ENCODE data around the gene ENPEP. TPM values are rescaled to one million over a fixed set of nuclear protein-coding genes. Genes with fewer than 3 reads are reported as not detected.

Gene ENPEP
- total RNA-seq, 1 donor from 2014 or later: 1.7 TPM

DNA sequence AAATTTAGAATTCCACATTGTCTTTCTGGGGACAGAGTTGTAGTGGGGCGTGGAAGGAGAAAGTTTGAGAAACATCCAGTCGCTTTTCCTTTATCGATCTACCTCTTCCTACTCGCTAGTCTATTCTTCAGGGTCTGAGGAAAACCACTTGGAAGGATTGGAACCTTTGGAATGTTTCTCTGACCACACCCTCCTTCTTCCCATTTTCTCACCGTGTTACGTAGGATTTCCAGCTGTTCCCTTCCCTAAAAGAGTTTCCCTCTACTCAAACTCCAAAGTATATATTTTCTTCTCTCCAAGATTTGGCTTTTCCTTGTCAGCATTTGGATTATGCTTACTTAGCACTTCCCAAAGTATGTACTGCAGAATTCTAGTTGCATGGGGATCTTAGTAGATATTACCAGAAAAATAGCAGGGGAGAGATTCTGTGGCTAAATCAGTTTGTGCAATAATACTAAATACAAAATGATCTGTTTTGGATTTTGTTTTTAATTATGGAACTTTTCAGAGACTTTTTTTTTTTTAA lies 4.9 kb downstream of the ENPEP start:
- H3K27ac Mint-ChIP-seq: no peak overlapping the region
- peaks cover 48% of the 10 kb centered on the region for H3K27me3 Mint-ChIP-seq
- H3K9me3 Mint-ChIP-seq (ENCODE audit: low read depth): no peaks in the 10 kb centered on the region
- no peak overlapping the region for H3K4me3 Mint-ChIP-seq (ENCODE audit: low read depth)
- TF ChIP-seq, protein P1, sequence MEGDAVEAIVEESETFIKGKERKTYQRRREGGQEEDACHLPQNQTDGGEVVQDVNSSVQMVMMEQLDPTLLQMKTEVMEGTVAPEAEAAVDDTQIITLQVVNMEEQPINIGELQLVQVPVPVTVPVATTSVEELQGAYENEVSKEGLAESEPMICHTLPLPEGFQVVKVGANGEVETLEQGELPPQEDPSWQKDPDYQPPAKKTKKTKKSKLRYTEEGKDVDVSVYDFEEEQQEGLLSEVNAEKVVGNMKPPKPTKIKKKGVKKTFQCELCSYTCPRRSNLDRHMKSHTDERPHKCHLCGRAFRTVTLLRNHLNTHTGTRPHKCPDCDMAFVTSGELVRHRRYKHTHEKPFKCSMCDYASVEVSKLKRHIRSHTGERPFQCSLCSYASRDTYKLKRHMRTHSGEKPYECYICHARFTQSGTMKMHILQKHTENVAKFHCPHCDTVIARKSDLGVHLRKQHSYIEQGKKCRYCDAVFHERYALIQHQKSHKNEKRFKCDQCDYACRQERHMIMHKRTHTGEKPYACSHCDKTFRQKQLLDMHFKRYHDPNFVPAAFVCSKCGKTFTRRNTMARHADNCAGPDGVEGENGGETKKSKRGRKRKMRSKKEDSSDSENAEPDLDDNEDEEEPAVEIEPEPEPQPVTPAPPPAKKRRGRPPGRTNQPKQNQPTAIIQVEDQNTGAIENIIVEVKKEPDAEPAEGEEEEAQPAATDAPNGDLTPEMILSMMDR (IDR thresholded peaks at IDR 0.05; ENCODE audit: unreplicated experiment): no peak
- H3K36me3 Mint-ChIP-seq (ENCODE audit: insufficient read depth): peaks cover 1% of the 10 kb centered on the region
- peaks cover 8% of the 10 kb centered on the region for H3K4me1 Mint-ChIP-seq (ENCODE audit: low read depth)
- no peak for DNase-seq (ENCODE audit: low spot score, unreplicated experiment)

DNA sequence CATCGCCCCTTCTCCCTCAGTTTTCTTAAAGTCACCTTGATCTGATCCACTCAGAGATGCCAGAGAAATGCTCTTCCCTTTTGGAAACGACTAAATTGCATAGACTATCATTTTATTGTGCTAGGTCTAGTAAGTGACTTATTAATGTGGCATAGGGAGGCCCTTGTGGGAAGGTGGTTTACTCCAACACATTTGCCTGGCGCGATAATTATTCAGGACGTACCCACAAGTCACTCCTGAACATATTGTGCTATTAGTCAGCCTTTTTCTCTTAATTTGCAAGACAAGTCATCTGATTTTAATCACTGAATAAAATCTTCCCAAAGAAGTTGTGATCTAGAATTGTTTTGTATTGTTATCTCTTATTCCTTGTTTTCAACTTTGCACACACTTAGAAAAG lies 7.6 kb downstream of the ENPEP start:
- H3K4me1 Mint-ChIP-seq (ENCODE audit: low read depth): peaks cover 10% of the 10 kb centered on the region
- H3K9me3 Mint-ChIP-seq (ENCODE audit: low read depth): no peaks in the 10 kb centered on the region
- no peak overlapping the region for H3K27ac Mint-ChIP-seq
- H3K36me3 Mint-ChIP-seq (ENCODE audit: insufficient read depth): no peaks in the 10 kb centered on the region
- DNase-seq (ENCODE audit: low spot score, unreplicated experiment): no peak
- H3K27me3 Mint-ChIP-seq: peaks cover 28% of the 10 kb centered on the region
- H3K4me3 Mint-ChIP-seq (ENCODE audit: low read depth): no peak overlapping the region
- TF ChIP-seq, protein P1 (IDR thresholded peaks at IDR 0.05; ENCODE audit: unreplicated experiment): no peak

DNA sequence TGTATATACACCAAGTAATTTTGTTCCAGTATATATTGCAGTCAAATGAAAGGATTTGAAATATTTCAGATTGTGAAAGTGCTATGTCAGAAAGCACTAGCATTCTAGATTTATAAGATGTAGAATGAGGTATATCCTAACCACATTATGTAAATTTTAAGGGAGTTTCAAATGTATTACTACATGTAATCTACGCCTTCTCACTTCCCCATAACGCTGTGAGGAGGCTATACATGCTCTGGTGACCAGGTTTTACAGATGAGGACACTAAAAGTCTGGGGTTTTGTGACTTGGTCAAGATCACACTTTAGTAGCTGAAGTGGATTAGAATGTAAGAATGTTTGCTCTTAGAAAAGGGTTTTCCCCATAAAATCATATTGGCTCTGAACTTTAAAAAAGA lies 8.1 kb downstream of the ENPEP start:
- DNase-seq (ENCODE audit: low spot score, unreplicated experiment): no peak
- no peak overlapping the region for H3K4me3 Mint-ChIP-seq (ENCODE audit: low read depth)
- H3K27ac Mint-ChIP-seq: no peak overlapping the region
- H3K9me3 Mint-ChIP-seq (ENCODE audit: low read depth): no peaks in the 10 kb centered on the region
- TF ChIP-seq, protein P1 (IDR thresholded peaks at IDR 0.05; ENCODE audit: unreplicated experiment): no peak
- peaks cover 10% of the 10 kb centered on the region for H3K4me1 Mint-ChIP-seq (ENCODE audit: low read depth)
- no peaks in the 10 kb centered on the region for H3K36me3 Mint-ChIP-seq (ENCODE audit: insufficient read depth)
- H3K27me3 Mint-ChIP-seq: peaks cover 28% of the 10 kb centered on the region

- no peaks in the 10 kb centered on the region for H3K36me3 Mint-ChIP-seq (ENCODE audit: insufficient read depth)
- peaks cover 25% of the 10 kb centered on the region for H3K27me3 Mint-ChIP-seq
- no peak for DNase-seq (ENCODE audit: low spot score, unreplicated experiment)
- H3K9me3 Mint-ChIP-seq (ENCODE audit: low read depth): no peaks in the 10 kb centered on the region
- H3K27ac Mint-ChIP-seq: no peak overlapping the region
- H3K4me3 Mint-ChIP-seq (ENCODE audit: low read depth): no peak overlapping the region
- TF ChIP-seq, protein P1 (IDR thresholded peaks at IDR 0.05; ENCODE audit: unreplicated experiment): no peak
- H3K4me1 Mint-ChIP-seq (ENCODE audit: low read depth): peaks cover 10% of the 10 kb centered on the region
Observed at GRCh38 chr4:110484767-110485166, 8.8 kb downstream of the ENPEP start.

GRCh38 chr4:110485452-110485851 lies 9.5 kb downstream of the ENPEP start:
- H3K4me1 Mint-ChIP-seq (ENCODE audit: low read depth): peaks cover 10% of the 10 kb centered on the region

More at GRCh38 chr4:110485452-110485851, 9.5 kb downstream of the ENPEP start:
- no peak for DNase-seq (ENCODE audit: low spot score, unreplicated experiment)
- Mint-ChIP-seq H3K27me3 (peaks cover 22% of the 10 kb centered on the region), H3K9me3 (ENCODE audit: low read depth) (no peaks in the 10 kb centered on the region), H3K36me3 (ENCODE audit: insufficient read depth) (no peaks in the 10 kb centered on the region), H3K4me3 (ENCODE audit: low read depth) (no peak overlapping the region), H3K27ac (no peak overlapping the region)
- TF ChIP-seq, protein P1 (IDR thresholded peaks at IDR 0.05; ENCODE audit: unreplicated experiment): no peak
